Measurements from ENCODE around the gene EPS8L2. TPM values are rescaled to one million over a fixed set of nuclear protein-coding genes. Genes with fewer than 3 reads are reported as not detected.
A peak's percentile ranks its signal among the peaks of the same experiment; 100 is the strongest.

EPS8L2 gene
- total RNA-seq, 2 donors from 2014 or later = 126 to 153 TPM

DNA sequence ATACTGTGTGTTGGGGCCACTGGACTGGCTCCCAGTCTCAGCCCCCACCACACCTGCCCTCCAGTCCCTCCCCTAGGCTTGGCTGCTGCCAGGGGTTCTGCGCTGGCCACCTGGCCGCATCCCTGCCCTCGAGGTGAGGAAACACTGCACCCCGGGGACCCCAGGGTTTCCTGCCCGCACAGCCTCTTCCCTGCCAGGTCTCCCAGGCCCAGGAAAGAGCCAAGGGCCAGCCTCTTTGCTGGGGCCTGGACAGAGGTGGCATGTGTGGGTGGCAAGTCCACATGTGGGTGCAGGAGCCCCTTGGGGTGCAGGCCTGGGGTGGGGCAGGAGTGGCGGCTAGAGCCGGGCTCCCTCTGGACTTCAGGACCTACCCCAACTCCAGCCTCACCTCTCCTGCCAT is 2.5 kb downstream of the EPS8L2 start:
- DNase-seq = no peak
- no peaks in the 10 kb centered on the region for H3K27me3 ChIP-seq
- H3K4me3 ChIP-seq = no peak overlapping the region

DNA sequence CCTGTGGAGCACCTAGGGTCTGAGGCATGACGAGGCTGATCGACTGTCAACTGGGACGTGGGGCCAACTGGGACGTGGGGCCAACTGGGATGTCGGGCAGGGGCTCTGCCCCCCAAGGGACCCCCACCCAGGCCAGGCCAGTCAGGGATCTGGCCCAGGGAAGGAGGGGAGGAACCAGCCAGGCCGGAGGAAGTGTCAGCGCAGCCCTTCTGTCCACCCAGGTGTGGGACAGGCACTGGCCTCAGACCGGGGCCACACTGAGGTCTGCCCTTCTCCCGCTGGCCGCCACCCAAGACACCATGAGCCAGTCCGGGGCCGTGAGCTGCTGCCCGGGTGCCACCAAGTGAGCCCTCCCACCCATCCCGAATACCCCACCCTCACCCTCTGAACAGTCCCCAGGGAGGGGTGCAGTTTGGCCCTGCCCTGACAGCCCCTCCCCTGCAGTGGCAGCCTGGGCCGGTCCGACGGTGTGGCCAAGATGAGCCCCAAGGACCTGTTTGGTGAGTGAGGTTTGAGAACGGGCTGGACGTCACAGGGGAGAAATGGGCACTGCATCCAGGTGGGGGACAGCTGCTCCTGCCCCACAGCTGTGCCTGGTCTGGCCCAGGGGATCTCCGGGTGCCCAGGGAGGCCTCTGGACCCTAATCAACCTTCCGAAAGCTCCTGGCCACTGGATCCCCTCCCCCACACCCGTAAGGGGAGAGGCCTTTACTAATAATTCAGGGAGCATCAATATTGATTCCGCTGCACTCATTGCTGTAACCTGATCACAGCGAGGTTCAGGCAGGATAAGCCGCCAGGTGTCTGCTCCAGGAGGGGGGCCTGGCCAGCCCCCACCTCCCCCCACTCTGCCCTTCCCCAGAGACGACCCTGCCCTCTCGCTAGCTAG is 3.3 kb downstream of the EPS8L2 start:
- DNase-seq = peak in 1 of 4 donors; percentile 39
- H3K27ac ChIP-seq = peak overlapping the region; percentile 39 to 74 (median 71)
- H3K27me3 ChIP-seq = no peaks in the 10 kb centered on the region
- H3K36me3 ChIP-seq (replicated peaks in 1 of 2; ENCODE audit: insufficient read depth in 1 of 2, low read depth in 2 of 2) = no peaks in the 10 kb centered on the region
- peaks cover 76% of the 10 kb centered on the region for H3K4me1 ChIP-seq
- no peak for ATAC-seq
- 70 to 82% methylated on average over 4 to 26 of the region's 27 CpGs for WGBS, 2 donors
- no peak overlapping the region for H3K4me3 ChIP-seq
- TF ChIP-seq POLR2A (IDR thresholded peaks at IDR 0.05) = no peak
- TF ChIP-seq, protein P1, sequence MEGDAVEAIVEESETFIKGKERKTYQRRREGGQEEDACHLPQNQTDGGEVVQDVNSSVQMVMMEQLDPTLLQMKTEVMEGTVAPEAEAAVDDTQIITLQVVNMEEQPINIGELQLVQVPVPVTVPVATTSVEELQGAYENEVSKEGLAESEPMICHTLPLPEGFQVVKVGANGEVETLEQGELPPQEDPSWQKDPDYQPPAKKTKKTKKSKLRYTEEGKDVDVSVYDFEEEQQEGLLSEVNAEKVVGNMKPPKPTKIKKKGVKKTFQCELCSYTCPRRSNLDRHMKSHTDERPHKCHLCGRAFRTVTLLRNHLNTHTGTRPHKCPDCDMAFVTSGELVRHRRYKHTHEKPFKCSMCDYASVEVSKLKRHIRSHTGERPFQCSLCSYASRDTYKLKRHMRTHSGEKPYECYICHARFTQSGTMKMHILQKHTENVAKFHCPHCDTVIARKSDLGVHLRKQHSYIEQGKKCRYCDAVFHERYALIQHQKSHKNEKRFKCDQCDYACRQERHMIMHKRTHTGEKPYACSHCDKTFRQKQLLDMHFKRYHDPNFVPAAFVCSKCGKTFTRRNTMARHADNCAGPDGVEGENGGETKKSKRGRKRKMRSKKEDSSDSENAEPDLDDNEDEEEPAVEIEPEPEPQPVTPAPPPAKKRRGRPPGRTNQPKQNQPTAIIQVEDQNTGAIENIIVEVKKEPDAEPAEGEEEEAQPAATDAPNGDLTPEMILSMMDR (IDR thresholded peaks at IDR 0.05) = no peak
- intact Hi-C loops (cut with DNase I) = no loop called here
- H3K9me3 ChIP-seq = no peaks in the 10 kb centered on the region

More for the DNA sequence above, 2.5 kb downstream of the EPS8L2 start:
- no peaks in the 10 kb centered on the region for H3K36me3 ChIP-seq (replicated peaks in 1 of 2; ENCODE audit: insufficient read depth in 1 of 2, low read depth in 2 of 2)
- peak overlapping the region; percentile 74 to 94 (median 88) for H3K27ac ChIP-seq
- H3K9me3 ChIP-seq = no peaks in the 10 kb centered on the region
- peaks cover 85% of the 10 kb centered on the region for H3K4me1 ChIP-seq
- TF ChIP-seq, protein P1 (IDR thresholded peaks at IDR 0.05) = no peak
- no peak for TF ChIP-seq POLR2A (IDR thresholded peaks at IDR 0.05)
- WGBS, 2 donors = 70 to 80% methylated on average over 3 to 7 of the region's 7 CpGs
- no peak for ATAC-seq
- intact Hi-C loops (cut with DNase I) = no loop called here

DNA sequence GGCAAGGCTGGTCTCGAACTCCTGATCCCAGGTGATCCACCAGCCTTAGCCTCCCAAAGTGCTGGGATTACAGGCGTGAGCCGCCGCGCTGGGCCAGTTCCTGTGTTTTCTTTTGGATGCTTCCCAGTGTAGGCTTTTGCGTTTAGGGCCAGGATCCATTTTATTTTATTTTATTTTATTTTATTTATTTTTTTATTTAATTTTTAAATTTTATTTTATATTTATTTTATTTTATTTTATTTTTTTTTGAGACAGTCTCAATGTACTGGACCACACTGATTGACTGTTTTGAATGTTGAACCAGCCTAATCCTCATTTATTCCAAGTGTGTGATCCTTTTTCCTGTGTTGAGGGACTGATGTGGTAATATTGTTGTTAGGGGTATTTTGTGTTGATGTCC is 8.4 kb downstream of the EPS8L2 start:
- WGBS, 2 donors = 94 to 98% methylated on average over 6 of the region's 6 CpGs
- Histone ChIP-seq H3K9me3 (no peaks in the 10 kb centered on the region), H3K27ac (no peak overlapping the region), H3K4me1 (peaks cover 32% of the 10 kb centered on the region), H3K4me3 (no peak overlapping the region), H3K27me3 (no peaks in the 10 kb centered on the region), H3K36me3 (replicated peaks in 1 of 2; ENCODE audit: insufficient read depth in 1 of 2, low read depth in 2 of 2) (no peaks in the 10 kb centered on the region)
- ATAC-seq (no peak), DNase-seq (no peak)
- no peak for TF ChIP-seq POLR2A (IDR thresholded peaks at IDR 0.05)
- TF ChIP-seq, protein P1 (IDR thresholded peaks at IDR 0.05) = no peak
- intact Hi-C loops (cut with DNase I) = no loop called here

DNA sequence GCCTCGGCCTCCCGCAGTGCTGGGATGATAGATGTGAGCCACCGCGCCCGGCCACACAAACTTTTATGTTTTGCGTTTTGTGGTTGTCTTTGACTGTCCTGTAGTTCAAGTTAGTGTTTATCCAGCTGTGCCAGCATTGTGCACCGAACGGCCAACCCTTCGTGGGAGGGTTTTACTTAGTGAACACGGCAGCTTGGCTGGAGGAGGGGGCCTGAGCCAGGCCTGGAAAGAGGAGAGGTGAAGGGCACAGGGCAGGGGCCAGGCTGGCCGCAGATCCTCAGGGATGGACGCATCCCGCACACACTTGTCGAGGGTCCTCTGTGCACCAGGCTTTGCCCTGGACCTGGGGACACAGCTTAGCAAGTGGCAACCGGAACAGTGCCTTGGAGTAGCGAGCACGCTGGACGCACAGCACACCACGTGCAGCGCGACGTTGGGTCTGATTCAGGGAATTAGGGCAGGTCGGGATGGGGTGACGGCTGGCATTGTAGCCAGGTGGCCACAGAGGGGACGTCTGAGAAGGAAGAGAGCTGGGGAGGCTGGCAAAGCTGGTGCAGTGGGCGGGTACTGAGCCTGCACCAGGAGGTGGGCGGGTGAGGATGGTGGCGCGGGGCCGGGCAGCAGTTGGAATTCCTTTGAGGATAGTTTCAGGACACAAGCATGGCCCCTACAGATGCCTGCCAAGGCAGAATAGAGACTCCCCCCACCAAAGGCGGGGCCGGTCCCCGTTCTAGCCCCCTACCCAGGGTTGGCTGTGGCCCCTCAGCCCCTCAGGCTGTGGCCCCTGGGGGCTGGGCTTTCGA is 13.4 kb downstream of the EPS8L2 start:
- 77 to 83% methylated on average over 21 to 26 of the region's 34 CpGs for WGBS, 2 donors
- no peak for DNase-seq
- H3K27ac ChIP-seq = no peak overlapping the region
- no peaks in the 10 kb centered on the region for H3K4me1 ChIP-seq
- no peak for ATAC-seq
- TF ChIP-seq, protein P1 (IDR thresholded peaks at IDR 0.05) = no peak
- no peak for TF ChIP-seq POLR2A (IDR thresholded peaks at IDR 0.05)
- intact Hi-C loops (cut with DNase I) = loop anchor here (5.0 to 10.0 kb wide), 2 partner anchors 62 to 165 kb away; no protein-coding TSS in a partner anchor
- H3K27me3 ChIP-seq = no peaks in the 10 kb centered on the region
- H3K36me3 ChIP-seq (replicated peaks in 1 of 2; ENCODE audit: insufficient read depth in 1 of 2, low read depth in 2 of 2) = no peaks in the 10 kb centered on the region
- no peak overlapping the region for H3K4me3 ChIP-seq
- no peaks in the 10 kb centered on the region for H3K9me3 ChIP-seq

Data from body of pancreas (tissue), 4 donors.